ENCODE data around the gene PAK4.
"Not testable (repeated sequence)": the region's sequence is repeated elsewhere in the genome, so short reads cannot be mapped to it uniquely, and the experiment has no call there.

PAK4 gene

DNA sequence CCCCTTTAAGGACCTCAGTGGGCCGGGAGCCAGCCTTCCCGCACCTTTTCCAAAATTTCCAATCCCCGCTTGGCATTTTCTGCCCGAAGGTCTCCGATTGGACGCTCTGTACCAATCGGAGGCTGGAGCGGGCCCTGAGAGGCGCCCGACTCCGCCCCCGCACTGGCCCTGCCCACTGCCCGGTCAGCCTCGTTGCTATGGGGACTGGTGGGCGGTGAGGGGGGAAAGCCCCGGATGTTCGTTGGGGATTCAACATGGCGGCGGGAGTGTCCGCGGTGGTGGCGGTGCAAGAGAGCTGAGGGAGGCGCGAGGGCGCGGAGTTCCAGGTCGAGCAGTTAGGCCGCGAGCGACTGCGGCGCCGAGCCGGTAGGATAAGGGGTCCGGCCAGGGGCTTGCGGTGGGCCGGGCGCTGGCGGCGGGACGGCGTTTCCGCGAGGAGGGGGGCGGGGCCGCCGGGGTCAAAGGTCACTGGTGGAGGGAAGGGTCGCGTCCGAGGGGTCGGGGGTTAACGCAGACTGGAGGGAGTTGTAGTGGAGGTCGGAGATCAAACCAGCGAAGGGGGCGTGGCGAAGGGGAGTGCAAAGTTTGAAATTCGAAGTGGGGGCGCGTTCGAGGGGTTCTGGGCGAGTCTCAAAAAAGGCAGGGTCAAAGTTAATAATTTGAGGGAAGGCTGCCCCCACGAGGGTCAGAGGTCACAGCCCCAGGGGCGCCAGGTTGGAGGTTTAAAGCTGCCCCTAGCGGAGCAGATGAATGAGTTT is at the start of gene PAK4:
PAK4 (plus strand) TSS at position 233 of the 758 bp plus-strand sequence. CDS start 43,768 bp downstream, outside the sequence.
- DNase-seq = peak; percentile 93 to 95

DNA sequence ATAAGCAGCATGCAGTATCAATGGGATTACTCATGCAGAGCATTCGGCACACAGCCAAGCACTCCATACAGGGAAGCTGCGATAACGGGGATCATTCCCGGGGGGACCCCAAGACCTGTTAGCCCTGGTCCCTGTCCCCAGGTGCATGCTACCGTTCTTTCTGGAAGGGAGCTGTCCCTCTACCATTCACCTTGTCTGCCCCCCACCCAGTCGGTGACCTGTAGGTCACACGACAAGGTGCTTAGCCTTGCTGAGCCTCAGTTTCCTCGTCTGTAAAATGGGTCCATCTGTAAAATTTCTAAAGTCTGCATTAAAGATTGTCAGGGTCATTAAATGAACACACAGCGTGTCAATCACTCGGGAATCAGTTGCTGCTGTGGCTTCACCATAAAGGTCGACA is 48.3 kb upstream of the PAK4 start:
- no peak for DNase-seq

DNA sequence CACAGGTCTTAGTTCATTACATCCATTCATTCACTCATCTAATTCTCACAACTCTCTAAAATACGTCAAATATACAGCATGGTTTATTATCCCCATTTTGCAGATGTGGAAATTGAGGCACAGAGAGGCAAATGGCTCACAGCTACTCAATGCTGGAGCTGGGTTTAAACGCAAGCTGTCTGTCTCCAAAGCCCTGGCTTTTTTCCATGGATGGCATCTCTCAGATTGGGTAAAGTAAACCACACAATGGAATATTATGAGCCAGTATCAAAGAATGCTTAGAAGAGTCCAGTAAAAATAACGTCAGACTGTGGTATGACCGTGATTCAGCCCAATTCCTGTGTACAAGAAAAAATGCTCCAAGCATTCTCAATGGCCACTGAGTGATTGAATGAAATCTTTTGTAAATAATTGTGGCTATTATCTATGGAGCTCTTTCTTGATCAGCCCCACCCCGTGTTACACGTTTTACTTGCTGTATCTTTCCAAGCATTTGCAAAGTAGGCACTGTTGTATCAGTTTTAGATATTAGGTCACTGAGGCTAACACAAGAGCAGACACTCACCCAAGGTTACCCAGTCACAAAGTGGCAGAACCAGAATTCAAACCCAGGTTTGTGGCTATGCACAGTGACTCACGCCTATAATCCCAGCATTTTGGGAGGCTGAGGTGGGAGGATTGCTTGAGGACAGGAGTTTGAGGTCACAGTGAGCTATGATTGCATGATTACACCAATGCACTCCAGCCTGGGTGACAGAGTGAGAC is 47.0 kb upstream of the PAK4 start:
- DNase-seq = no peak

DNA sequence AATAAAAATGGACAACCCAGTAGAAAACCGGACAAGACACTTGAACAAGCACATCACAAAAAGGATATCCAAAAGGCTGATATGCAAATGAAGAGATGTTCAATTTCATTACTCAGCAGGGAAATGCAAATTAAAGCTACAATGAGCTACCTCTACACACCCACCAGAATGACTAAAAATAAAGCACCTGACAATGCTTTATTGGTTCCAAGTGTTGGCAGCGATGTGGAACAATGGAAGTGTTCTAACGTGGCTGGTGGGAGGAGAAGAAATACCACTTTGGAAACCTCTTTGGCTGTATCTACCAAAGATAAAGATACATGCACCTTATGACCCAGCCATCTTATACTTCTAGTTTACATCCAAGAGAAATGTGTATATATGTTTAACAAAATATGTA is 45.2 kb upstream of the PAK4 start:
- DNase-seq = no peak

DNA sequence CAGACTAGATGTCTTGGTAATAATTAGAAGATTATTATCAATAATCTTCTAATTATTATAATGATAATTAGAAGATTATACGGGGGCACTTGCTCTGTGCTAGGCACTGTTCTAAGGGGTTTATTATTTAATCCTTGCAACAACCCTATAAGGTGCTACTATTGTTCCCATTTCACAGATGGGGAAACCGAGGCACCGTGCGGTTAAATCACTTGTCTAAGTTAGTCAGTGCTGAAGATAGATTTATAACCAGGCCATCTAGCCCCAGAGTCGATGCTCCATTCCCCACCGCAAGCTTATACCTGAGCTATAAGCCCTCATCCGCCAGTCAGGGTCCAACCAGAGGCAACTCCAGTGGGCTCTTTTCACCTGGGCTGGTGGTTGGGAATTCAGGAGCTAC is 43.4 kb upstream of the PAK4 start:
- DNase-seq = no peak

DNA sequence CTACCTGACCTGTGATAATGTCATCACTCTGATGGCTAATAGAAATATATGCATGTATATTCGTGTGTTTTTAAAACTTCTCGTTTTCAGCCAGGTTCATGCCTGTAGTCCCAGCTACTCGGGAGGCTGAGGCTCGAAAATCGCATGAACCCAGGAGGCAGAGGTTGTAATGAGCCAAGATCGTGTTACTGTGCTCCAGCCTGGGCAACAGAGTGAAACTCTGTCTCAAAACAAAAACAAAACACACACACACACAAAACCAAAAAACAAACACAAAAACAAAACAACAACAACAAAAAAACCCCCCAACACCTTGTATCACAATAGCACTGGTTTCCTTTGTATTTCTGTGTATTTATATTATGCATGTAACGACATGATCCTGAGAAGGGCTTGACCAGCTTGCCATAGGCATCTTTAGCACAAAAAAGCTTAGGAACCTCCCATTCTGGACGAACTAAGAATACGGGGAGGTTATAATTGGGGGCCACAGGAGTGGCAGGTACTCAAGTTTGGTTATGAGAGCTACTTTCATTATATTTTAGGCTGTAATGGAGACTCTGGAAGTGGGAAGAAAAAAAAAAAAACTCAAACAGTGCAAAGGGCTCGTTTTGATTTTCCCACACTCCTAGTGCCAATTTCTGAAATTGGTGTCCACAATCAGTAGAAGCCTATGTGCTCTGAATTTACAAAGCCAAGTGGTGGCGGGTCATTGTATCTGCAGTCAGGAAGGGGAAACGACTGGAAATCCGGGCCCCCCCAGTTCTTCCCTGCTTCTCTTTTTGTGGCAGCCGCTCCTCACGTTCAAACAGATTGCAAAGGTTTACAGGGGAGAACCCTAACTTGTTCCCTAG is 42.6 kb upstream of the PAK4 start:
- DNase-seq = no peak

DNA sequence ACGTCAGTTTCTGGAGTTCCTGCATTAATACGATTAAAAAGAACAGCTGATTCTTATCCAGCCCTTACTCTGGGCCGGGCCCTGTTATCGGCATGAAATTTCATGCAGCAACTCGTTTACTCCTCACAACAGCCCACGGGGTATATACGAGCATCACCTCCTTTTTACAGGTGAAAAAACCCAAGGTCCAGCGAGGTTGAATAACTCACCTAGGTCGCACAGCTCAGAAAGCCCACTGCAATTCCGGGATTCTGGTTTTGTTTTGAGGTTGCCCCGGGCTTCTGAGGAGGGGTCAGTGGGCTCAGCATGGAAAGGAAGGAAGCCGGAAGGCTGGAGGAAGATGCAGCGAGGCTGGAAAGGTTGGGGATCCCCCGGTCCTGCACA is 42.0 kb upstream of the PAK4 start:
- no peak for DNase-seq

DNA sequence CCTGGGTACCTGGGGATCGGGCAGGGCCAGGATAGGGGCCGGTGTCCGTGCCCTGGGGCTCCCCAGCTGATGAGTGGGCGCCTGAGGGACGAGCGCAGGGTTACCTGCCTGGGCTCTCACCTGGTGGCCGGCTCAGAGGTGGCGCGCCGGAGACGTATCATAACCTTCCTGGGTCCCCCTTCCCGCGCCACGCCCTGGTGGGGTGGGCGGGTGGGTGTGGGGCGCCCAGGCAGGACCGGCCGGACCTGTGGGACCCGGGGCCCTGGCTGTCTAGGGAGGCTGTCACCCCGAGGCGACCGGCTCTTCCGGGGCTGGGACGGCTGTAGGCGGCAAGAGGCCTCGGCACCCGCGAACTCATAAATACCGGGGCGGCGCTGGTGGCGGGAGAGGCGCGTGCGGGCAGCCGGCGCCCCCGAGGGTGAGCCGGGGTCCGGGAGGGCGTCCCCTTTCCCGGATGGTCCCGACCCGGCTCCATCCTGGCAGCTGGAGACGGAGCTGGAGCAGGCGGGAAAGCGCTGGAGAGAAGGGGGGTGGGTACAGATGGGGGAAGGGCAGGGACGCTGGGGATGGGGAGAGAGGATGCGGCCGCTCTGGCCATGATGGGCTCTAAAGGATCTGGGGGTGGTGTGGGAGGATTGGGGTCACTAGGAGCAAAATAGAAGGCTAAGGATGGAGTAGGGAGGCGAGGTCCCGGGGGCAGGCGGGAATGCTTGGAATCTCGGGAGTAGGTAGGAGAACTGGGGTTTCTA is 41.4 kb upstream of the PAK4 start, which contains the start of gene ACP7:
ACP7 (plus strand) TSS at position 386 of the 749 bp plus-strand sequence. CDS start 902 bp downstream, outside the sequence.
- peak in 1 of 2 experiments; percentile 8 for DNase-seq

DNA sequence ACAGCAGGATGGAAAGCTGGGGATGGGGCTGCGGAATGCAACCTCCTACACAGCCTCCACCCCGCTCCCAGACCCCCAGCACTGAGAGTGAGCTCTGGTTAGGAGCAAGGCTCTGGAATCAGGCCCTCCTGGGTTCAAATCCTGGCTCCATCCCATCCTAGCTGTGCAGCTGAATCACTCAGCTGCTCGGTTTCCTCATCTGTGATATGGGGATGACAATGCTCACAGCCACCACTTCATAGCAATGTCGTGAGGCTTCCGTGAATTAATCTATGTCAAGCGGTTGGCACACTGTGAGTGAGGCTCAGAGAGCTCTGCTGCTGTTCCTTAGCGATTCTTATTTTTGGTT is 40.9 kb upstream of the PAK4 start:
- no peak for DNase-seq

DNA sequence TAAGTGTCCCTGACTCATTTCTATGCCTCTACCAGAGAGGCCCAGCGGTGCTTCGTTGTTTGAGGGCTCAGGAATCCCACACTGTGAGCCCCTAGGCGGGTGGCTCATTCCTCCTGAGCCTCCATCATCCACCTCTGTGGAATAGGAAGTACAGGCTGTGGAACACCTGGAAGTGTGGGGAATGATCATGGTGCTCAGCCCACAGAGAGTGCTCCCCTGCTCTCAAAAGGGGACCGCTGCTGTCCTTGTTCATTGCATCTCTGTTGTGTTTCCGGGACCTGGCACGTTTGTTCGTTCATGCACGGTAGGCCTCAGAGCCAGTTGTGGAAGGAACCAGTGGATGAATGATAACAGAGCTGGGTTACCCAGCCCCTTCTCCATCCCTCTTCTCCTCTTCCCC is 40.2 kb upstream of the PAK4 start:
- no peak for DNase-seq

DNA sequence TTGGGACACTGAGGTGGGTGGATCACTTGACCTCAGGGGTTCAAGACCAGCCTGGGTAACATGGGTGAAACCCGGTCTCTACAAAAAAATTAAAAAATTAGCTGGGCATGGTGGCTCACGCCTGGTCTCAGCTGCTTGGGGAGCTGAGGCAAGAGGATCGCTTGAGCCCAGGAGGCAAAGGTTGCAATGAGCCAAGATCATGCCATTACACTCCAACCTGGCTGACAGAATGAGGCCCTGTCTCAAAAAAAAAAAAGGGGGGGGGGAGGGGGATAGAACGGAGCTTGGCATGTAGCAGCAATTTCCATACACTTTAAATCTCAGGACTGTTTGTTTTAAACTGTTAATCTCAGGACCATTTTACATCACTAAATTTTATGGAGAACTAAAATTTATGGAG is 39.2 kb upstream of the PAK4 start:
- DNase-seq = no peak

DNA sequence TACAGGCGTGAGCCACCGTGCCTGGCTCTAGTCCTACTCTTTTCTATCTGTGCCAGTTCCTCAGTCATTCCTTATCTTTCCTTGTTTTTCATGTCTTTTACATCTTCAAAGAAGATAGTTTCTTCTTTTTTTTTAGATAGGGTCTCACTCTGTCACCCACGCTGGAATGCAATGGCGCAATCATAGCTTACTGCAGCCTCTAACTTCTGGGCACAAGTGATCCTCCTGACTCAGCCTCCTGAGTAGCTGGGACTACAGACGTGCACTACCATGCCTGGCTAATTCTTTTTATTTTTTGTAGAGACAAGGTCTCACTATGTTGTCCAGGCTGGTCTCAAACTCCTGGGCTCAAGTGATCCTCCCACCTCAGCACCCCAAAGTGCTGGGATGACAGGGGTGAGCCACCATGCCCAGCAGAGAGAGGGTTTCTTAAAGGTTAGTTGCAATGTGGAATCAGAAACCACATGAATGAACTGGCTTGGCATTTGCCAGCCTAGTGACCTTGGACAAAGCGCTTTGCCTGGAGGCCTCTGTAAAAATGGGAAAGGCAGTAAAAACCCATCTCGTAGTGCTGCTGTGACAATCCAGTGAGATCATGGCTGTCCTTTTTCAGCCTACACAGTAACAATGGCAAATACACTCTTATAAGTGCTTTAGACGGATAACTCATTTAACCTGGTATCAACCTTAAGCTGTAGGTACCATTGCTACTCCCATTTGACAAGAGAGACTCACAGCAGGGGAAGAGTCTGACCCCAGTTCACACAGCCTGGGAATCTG is 37.5 kb upstream of the PAK4 start:
- no peak for DNase-seq

DNA sequence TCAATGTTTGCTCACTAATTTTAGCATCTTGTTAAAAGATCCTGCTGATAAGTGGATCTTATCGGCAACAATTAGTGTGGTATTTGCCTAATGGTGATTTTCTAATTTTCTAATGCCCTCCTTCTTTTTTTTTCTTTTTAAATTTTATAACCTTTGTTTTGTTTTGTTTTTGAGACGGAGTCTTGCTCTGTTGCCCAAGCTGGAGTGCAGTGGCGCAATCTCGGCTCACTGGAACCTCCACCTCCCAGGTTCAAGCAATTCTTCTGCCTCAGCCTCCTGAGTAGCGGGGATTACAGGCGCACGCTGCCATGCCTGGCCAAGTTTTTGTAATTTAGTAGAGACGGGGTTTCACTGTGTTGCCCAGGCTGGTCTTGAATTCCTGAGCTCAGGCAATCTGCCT is 35.6 kb upstream of the PAK4 start:
- DNase-seq = not testable (repeated sequence)

DNA sequence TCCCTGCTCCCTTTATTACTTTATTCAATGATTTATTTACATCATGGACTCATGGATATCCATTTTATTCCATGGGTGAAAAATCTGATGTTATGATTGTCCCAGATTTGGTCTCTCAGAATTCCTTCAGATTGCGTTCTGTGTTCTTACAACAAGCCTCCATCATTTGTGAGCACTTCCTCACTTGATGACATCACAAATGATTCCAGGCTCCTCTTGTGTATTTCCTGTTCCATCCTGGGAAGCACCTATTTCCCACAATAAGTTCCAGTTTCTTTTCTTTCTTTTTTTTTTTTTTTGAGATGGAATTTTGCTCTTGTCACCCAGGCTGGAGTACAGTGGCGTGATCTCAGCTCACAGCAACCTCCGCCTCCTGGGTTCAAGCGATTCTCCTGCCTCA is 34.7 kb upstream of the PAK4 start:
- DNase-seq = no peak

DNA sequence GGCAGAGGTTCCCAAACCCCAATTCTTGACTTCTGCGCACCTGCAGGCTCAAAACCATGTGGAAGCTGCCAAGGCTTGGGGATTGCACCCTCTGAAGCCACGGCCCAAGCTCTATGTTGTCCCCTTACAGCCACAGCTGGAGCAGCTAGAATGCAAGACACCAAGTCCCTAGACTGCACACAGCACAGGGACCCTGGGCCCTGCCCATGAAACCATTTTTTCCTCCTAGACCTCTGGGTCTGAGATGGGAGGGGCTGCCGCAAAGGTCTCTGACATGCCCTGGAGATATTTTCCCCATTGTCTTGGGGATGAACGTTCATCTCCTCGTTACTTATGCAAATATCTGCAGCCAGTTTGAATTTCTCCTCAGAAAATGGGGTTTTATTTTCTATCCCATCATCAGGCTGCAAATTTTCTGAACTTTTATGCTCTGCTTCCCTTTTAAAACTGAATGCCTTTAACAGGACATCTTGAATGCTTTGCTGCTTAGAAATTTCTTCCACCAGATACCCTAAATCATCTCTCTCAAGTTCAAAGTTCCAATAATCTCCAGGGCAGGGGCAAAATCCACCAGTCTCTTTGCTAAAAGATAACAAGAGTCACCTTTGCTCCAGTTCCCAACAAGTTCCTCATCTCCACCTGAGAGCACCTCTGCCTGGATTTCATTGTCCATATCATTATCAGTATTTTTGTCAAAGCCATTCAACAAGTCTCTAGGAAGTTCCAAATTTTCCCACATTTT is 29.6 kb upstream of the PAK4 start:
- not testable (repeated sequence) for DNase-seq

DNA sequence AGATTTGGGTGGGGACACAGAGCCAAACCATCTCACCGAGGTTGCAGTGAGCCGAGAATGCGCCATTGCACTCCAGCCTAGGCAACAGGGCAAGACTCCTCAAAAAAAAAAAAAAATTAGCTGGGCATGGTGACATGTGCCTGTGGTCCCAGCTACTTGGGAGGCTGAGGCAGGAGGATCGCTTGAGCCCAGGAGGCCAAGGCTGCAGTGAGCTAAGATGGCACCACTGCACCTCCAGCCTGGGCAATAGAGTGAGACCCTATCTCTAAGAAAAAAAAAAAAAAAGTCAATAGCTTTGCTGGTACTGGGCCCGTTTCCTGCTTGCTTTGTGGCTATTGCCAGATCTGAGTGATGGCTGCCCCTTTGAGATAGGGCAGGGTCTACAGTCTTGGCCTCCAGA is 28.3 kb upstream of the PAK4 start:
- no peak for DNase-seq

DNA sequence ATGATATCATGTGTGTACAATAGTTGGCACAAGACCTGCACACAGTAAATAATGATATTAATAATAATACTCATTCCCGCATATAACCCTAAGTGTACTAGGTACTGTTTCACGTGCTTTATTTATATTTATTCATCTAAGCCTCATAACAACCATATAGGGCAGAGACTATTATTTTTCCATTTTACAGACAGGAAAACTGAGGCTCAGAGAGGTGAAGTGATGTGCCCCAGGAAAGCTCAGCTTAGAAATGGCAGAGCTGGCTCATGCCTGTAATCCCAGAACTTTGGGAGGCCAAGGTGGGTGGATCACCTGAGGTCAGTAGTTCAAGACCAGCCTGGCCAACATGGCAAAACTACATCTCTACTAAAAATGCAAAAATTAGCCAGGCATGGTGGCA is 27.9 kb upstream of the PAK4 start:
- DNase-seq = no peak

DNA sequence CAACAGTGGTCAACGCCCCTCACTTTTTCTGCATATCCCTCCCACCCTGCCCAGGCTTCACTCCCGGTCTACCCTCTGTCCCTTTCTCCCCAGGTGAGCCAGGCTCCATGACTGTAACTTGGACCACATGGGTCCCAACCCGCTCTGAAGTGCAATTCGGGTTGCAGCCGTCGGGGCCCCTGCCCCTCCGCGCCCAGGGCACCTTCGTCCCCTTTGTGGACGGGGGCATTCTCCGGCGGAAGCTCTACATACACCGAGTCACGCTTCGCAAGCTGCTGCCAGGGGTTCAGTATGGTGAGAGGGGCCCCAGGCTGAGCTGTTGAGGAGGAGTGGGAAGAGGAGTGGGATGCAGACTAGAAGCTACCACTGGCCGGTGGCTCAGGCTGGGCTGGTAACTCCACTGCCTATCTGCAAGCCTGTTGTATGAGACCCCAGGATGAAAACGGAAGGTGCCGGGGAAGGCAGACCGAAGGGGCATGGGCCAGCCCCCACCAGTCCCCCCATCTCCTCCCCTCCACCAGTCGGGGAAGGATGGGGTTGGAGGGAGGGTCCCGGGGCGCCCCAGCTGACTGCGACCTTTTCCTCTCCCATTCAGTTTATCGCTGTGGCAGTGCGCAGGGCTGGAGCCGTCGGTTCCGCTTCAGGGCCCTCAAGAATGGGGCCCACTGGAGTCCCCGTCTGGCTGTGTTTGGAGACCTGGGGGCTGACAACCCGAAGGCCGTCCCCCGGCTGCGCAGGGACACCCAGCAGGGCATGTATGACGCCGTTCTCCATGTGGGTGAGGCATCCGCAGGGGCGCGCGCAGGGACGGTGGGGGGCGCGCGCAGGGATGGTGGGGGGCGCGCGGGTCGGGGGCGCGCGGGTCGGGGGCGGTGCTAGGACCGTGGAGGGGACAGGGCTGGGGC is 27.0 kb upstream of the PAK4 start:
- no peak for DNase-seq

DNA sequence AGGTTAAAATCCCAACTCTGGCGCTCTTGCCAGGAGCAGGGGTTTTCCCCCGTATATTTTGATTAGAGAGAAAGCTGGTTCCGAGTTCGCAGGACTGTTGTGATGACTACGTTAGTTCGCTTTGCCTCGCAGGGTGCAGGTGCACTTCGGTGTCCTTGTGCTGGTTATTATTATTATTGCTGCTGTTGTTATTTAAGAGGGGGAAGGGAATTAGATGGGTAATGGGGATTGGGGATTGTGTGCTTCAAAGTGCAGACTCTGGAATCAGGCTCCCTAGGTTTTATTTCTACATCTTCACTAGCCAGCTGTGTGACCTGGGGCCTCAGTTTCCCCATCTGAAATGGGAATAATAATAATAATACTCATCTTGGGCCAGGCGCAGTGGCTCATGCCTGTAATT is 26.2 kb upstream of the PAK4 start:
- DNase-seq = no peak
